GM10847 (cell line): Measurements from ENCODE around the gene ZNF513.

Experiments used
- POLR2A ChIP-seq: IDR thresholded peaks from 2 replicates; pipeline ENCODE4 v1.6.1; 2011; ENCODE audit not compliant: insufficient read length; ENCODE audit errors: extremely low read depth

The ZNF513 gene, protein sequence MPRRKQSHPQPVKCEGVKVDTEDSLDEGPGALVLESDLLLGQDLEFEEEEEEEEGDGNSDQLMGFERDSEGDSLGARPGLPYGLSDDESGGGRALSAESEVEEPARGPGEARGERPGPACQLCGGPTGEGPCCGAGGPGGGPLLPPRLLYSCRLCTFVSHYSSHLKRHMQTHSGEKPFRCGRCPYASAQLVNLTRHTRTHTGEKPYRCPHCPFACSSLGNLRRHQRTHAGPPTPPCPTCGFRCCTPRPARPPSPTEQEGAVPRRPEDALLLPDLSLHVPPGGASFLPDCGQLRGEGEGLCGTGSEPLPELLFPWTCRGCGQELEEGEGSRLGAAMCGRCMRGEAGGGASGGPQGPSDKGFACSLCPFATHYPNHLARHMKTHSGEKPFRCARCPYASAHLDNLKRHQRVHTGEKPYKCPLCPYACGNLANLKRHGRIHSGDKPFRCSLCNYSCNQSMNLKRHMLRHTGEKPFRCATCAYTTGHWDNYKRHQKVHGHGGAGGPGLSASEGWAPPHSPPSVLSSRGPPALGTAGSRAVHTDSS

DNA sequence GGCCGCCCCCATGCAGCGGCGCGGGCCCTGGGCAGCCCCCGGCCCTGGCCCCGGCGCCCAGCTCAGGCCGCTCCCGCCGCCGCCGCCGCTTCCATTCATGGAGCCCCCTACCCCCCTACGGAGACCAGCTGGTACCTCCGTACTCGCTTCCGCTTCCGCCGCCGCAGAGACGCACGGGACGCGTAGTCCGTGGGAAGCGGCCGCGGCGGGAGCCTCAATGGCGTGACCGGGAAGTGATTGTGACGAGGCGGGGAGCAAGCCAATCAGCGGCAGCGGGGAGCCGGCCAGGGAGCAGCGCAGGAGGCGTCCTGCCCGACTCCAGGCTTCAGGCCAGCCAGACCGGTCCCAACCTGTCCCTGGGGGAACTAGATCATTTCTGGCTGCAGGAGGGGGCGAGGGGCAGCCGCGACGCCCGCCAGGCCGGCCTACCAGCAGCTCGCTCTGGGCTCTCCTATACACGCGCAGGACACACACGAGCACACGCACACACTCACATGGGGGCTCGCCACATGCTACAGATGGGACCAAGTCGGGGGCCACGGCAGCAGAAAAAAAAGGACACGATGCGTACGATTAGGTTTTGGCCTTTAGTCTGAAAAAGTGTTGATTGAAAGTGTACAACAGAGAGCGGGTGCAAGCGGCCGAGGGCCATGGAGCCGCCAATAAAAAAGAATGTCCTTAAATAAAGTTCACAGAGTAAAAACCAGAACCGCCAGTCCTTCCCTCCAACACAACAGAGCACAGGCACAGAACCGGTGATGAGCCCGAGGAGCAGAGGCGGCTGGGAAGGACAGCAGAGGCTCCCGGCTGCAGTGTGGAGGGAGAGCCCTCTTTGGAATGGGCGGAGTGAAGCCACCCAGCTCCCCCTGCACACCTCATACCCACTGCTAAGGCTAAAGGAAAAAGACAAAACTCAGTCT lies at the start of gene ZNF513:
TSS of gene ZNF513 (minus strand) at position 109 of the 920 bp plus-strand sequence. CDS start 208 bp downstream, outside the sequence.
- TF ChIP-seq POLR2A = peak; percentile 62

- TF ChIP-seq POLR2A = peak; percentile 77
These were observed 48.5 kb upstream of the ZNF513 start for GRCh38 chr2:27428978-27429541.

DNA sequence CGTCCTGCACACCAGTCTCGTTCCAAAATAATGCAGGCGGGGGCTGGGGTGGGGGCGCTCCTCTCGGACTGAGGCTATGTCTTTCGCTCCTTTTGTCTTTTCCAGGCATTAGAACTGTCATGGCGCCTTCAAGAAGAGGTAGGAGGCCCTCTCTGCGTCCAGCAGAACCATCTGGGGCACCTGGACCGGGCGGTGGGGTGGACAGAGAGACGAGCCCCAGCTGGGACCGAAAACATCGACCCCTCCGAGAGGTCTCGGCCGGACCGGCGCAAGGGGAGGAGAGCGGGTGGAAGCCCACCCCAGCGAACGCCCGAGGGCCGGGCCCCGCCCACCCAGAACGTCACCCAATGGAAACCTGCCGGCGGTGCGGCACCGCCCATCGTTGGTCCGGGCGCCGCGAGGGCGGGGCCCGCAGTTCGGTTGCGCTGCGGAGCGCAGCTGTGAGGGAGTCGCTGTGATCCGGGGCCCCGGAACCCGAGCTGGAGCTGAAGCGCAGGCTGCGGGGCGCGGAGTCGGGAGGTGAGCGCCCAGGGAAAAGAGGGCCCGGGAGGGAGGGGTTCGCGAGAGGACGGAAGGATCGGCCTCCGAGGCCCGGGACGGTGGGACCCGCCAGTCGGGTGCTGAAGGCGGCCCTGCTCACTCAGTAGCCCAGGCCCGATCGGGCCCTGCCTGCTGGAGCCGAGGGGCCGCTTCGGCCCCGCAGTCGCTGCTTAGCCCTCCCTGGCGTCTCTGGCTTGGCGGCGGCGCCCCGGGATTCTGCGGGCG lies 47.9 kb upstream of the ZNF513 start, which contains the start of gene NRBP1:
TSS of gene NRBP1 (plus strand) at position 419 of the 765 bp plus-strand sequence. CDS start 4,643 bp downstream, outside the sequence.
- peak; percentile 89 for TF ChIP-seq POLR2A

DNA sequence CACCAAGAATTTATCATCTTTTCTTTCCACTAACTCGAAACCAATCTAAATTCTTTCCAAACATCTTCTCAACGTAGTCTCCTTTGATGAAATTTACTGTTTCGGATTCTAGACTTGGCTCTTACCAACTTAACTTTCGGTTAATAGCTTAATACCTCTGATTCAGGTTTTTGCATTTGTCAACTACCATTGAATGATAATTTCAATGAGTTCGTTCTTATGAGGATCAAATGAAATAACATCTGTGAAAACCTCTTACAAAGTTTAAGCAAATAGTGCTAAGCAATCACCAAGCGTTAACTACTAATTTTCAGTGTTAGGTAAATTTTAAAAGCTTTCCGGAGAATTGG lies 47.3 kb upstream of the ZNF513 start:
- no peak for TF ChIP-seq POLR2A

DNA sequence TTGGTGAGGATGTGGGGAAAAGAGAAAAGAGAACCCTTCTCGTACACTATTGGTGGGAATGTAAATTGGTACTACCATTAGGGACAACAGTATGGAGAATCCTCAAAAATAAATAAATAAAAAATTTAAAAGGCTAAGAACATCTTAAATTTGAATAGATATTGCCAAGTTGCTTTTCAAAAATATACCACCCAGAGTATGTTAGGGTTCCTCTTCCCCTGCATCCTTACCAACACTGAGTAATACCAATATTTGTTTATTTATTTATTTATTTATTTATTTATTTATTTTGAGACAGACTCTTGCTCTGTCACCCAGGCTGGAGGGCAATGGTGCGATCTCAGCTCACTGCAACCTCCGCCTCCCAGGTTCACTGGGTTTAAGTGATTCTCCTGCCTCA lies 42.4 kb upstream of the ZNF513 start:
- no peak for TF ChIP-seq POLR2A

- TF ChIP-seq POLR2A = no peak
These were observed 41.2 kb upstream of the ZNF513 start for GRCh38 chr2:27421660-27422250.

GRCh38 chr2:27420996-27421395 lies 40.5 kb upstream of the ZNF513 start:
- no peak for TF ChIP-seq POLR2A

- TF ChIP-seq POLR2A = no peak
These were observed 35.6 kb upstream of the ZNF513 start for GRCh38 chr2:27416151-27416550.

- TF ChIP-seq POLR2A = no peak
These were observed 32.1 kb upstream of the ZNF513 start for GRCh38 chr2:27412419-27413152.

GRCh38 chr2:27409321-27410073 lies 29.0 kb upstream of the ZNF513 start, which contains the start of gene PPM1G:
Gene PPM1G, minus strand, starts transcription at chr2:27409591. Its CDS starts 169 bp downstream, at chr2:27409422.
- TF ChIP-seq POLR2A = peak; percentile 92

- no peak for TF ChIP-seq POLR2A
These were observed 28.2 kb upstream of the ZNF513 start for GRCh38 chr2:27408601-27409320.
